GM10266 (cell line): ENCODE data around the gene FXYD1.
A peak's percentile ranks its signal among the peaks of the same experiment; 100 is the strongest.

Experiments used
- DNase-seq: peaks from one replicate; pipeline ENCODE4 v3.0.0; 2012; ENCODE audit errors: extremely low spot score
- CTCF ChIP-seq: IDR thresholded peaks from 2 replicates; pipeline ENCODE4 v1.5.1; 2012; ENCODE audit warnings: mild to moderate bottlenecking, low read depth; ENCODE audit not compliant: control insufficient read depth, insufficient read depth; ENCODE audit errors: missing control alignments

FXYD1 gene

GRCh38 chr19:35142606-35143230, 4.1 kb downstream of the FXYD1 start:
- peak; percentile 80 for DNase-seq
- peak; percentile 61 for TF ChIP-seq CTCF

GRCh38 chr19:35143231-35143715, 4.6 kb downstream of the FXYD1 start, which contains the start of gene FXYD7:
FXYD7 (plus strand) TSS chr19:35143255; CDS start chr19:35143334, 79 bp downstream.
- DNase-seq: no peak
- no peak for TF ChIP-seq CTCF

- no peak for TF ChIP-seq CTCF
- no peak for DNase-seq
These were observed 5.2 kb downstream of the FXYD1 start for GRCh38 chr19:35143818-35144217.

GRCh38 chr19:35144259-35144599, 5.6 kb downstream of the FXYD1 start:
- DNase-seq: no peak
- TF ChIP-seq CTCF: no peak

GRCh38 chr19:35144600-35145436, 6.2 kb downstream of the FXYD1 start:
- TF ChIP-seq CTCF: no peak
- no peak for DNase-seq

- no peak for TF ChIP-seq CTCF
- no peak for DNase-seq
These were observed 8.3 kb downstream of the FXYD1 start for GRCh38 chr19:35146746-35147459.

- no peak for TF ChIP-seq CTCF
- no peak for DNase-seq
These were observed 10.8 kb downstream of the FXYD1 start for GRCh38 chr19:35149463-35149862.
